Measurements from ENCODE around the gene G6PC3.

Gene G6PC3

DNA sequence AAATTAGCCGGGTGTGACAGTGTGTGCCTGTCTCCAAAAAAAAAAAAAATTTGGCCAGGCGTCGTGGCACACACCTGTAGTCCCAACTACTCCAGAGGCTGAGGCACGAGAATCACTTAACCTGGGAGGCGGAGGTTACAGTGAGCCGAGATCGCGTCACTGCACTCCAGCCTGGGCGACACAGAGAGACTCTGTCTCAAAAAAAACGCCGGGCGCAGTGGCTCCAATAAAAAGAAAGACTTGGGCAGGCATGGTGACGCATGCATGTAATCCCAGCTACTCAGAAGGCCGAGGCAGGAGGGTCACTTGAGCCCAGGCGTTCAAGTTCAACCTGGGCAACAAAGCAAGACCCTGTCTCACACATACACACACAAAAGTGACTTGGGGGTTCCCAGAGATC is 7.7 kb upstream of the G6PC3 start:
- H3K27ac ChIP-seq: no peak overlapping the region
- TF ChIP-seq ZFX (IDR thresholded peaks at IDR 0.05; ENCODE audit: borderline replicate concordance): no peak
- TF ChIP-seq, protein P1, sequence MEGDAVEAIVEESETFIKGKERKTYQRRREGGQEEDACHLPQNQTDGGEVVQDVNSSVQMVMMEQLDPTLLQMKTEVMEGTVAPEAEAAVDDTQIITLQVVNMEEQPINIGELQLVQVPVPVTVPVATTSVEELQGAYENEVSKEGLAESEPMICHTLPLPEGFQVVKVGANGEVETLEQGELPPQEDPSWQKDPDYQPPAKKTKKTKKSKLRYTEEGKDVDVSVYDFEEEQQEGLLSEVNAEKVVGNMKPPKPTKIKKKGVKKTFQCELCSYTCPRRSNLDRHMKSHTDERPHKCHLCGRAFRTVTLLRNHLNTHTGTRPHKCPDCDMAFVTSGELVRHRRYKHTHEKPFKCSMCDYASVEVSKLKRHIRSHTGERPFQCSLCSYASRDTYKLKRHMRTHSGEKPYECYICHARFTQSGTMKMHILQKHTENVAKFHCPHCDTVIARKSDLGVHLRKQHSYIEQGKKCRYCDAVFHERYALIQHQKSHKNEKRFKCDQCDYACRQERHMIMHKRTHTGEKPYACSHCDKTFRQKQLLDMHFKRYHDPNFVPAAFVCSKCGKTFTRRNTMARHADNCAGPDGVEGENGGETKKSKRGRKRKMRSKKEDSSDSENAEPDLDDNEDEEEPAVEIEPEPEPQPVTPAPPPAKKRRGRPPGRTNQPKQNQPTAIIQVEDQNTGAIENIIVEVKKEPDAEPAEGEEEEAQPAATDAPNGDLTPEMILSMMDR (IDR thresholded peaks at IDR 0.05): no peak

GRCh38 chr17:44063704-44064639 is 6.6 kb upstream of the G6PC3 start:
- TF ChIP-seq, protein P1 (IDR thresholded peaks at IDR 0.05): no peak
- TF ChIP-seq ZFX (IDR thresholded peaks at IDR 0.05; ENCODE audit: borderline replicate concordance): no peak
- no peak overlapping the region for H3K27ac ChIP-seq

- peak overlapping the region; percentile 92 for H3K27ac ChIP-seq
- TF ChIP-seq, protein P1 (IDR thresholded peaks at IDR 0.05): no peak
- TF ChIP-seq ZFX (IDR thresholded peaks at IDR 0.05; ENCODE audit: borderline replicate concordance): no peak
These were observed 4.8 kb upstream of the G6PC3 start for GRCh38 chr17:44065668-44066203.

DNA sequence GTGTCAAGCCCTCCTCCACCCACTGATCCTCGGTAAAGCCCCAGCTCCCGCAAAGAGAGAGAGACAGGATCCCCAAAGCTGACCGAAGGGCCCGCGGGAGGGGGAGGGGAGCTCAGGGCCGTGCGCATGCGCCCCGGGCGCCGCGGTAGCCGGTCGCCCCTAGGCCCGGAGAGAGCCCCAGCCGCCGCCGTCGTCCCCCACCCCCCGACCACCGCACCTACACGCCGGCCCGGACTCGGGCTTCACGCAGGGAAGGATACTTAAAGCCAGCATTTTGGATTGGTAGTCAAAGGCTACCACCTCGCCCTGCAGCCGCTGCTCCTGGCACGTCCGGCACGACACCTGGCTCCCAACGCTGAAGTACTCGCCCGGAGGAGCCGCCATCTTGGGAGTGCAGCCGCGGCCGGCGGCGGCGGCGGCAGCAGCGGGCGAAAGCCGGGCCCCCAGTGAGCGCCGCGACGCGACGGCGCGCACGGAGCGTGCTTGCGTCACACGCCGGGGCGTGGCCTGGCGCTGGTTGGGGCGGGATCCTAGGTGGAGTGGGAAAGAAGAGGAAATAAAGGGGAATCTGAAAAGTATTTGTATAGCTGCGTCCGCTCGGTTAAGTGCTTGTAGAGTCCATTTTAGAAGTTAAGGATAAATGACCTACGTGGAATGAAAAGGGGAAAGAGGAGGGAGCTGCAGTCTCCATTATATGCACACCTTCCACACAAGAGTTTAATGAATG is 4.2 kb upstream of the G6PC3 start, which contains the start of gene LSM12:
LSM12 (minus strand) TSS at position 468 of the 727 bp plus-strand sequence; CDS start at position 384, 84 bp downstream.
- no peak for TF ChIP-seq ZFX (IDR thresholded peaks at IDR 0.05; ENCODE audit: borderline replicate concordance)
- TF ChIP-seq, protein P1 (IDR thresholded peaks at IDR 0.05): no peak
- H3K27ac ChIP-seq: peak within 1 kb of the TSS; percentile 92

GRCh38 chr17:44067545-44067940 is 3.0 kb upstream of the G6PC3 start:
- TF ChIP-seq, protein P1 (IDR thresholded peaks at IDR 0.05): no peak
- no peak for TF ChIP-seq ZFX (IDR thresholded peaks at IDR 0.05; ENCODE audit: borderline replicate concordance)
- peak overlapping the region; percentile 92 for H3K27ac ChIP-seq

- no peak for TF ChIP-seq ZFX (IDR thresholded peaks at IDR 0.05; ENCODE audit: borderline replicate concordance)
- TF ChIP-seq, protein P1 (IDR thresholded peaks at IDR 0.05): no peak
- H3K27ac ChIP-seq: peak overlapping the region; percentile 89
These were observed 521 bp upstream of the G6PC3 start for GRCh38 chr17:44069974-44070454.
